GM18907 (cell line): ENCODE results near the gene RSPH1.

Source experiments
- ATAC-seq: cut with Tn5 transposase; IDR thresholded peaks from one replicate; pipeline ENCODE4 v1.9.1; 2021; ENCODE audit warnings: mild to moderate bottlenecking, moderate library complexity; ENCODE audit not compliant: unreplicated experiment

Gene RSPH1

DNA sequence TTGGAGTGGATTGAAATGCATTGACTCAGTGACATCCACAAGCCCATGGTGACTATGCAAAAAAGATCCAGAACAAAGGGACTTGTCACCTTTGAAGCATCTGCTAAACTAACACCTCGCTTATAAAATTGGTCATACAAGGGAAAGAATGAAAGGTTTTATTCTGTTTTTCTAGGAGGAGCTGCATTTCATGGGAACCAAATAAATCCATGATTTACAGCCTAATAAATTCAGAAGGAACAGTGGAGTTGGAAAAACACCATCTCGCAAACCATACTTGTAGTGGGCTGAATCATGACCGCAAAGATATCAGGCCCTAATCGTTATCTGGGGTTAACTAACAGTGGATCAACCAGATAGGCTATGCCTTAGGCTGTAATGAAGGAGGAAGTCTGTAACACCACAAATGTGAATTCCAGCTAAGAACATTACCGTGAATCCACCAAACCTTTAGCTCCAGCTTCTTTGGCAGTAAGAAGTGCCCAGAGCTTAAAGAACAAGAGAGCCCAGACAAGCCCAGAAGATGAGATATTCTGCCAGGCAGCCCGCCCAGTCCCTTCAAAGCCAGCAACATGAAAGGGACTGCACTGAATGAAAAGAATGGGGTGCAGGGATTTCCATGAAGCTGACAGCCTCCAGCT lies 27.4 kb downstream of the RSPH1 start:
- ATAC-seq, result no peak

DNA sequence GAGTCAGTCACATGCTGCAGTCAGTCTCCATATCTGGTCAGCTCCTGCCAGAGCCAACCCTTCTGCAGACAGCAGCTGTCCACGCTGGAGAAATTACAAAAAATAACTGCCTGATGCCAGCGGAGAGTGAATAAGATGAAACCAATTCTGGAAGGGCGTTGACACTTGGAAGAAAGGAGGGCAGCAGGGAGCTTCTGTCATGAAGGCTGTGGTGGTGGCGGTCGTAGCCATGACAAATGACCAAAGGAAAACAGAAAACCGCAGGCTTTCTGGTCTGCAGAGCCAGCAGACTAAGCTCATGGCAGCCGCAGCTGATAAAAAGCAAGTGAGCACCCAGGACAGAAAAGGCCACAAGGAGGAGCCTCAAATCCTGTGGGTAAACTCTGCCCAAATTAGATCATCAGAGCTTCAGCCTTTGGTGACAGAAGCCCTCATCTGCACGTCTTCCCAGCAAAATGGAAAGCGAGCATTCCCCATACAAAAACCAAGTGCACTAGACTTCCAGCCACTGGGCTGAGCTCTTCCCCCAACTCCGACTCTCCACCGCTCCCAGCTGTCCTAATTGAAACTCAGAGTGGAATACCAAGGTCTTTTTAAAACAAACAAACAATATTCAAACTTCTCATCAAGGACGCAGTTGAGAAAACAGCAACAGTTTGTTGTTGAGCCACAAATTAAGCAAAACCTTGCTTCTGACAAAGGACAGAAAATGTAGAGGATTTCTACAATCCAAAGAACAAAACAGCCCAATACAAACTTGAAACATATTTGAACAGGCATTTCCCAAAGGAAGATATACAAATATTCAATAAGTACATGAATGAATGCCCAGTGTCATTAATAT lies 28.7 kb downstream of the RSPH1 start:
- ATAC-seq, result no peak

DNA sequence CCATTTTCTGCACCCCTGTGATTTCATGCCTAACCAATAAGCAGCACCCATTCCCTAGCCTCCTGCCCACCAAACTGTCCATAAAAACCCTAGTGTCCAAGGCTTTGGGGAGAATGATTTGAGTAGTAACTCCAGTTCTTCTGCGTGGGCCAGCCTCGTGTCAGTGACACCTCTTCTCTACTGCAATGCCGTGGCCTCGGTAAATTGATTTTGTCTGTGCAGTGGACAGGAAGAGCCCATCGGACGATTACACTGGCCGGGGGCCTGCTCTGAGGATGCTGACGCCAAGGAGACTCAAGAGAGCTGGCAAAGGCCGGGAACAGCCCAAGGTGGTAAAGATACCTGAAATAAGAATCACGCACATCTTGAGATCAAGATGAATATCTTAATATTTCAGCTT lies 29.3 kb downstream of the RSPH1 start:
- ATAC-seq, result no peak

DNA sequence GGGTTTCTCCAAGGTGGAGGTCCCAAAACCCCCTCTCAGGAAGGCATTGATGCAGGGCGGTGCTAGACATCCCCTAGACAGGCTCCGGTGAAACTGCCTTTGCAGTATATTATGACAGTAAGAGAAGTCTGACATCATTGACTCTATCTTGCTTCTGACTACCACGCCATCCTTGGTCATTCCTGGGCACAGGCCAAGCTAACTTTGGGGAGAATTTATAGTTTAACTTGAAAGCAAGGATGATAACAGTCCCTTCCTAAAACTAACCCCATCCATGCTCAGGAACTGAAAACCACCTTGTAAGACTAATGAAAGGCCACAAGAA lies 30.3 kb downstream of the RSPH1 start:
- ATAC-seq, result no peak

- ATAC-seq, result peak; percentile 30
These were observed 30.8 kb downstream of the RSPH1 start for GRCh38 chr21:42465008-42465802.

DNA sequence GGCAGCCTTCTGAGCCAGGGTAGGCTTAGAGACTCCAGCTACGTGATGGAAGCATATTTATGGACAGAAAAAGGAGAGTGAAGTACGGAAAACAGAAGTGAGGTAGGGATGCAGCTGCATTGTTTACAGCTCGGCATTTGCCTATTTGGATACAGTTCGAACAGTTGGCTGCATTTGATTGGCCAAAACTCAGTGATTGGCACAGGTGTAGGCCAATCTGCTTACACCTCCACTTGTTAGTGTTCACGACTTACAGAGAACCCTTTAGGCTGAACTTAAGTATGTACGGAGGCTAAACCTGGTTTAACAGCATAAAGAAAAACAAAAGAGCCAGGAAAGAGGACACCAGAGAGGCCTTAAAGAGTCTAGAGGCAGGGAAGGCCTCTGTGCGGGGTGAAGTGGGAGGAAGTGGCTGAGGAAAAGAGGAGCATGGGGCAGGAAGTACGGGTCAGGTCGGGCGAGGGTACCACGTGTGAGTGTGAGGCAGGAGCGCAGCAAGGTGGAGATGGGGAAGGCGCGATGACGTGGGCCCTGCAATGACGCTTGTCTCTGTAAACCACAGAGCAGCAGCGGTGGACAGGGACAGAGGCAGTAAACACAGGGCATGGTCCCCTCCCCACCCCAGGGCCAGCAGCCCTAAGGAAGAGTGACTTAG lies 32.0 kb downstream of the RSPH1 start:
- ATAC-seq, result no peak

- peak; percentile 26 for ATAC-seq
These were observed 33.8 kb downstream of the RSPH1 start for GRCh38 chr21:42461881-42462877.

GRCh38 chr21:42461185-42461520 lies 34.9 kb downstream of the RSPH1 start:
- no peak for ATAC-seq

- ATAC-seq, result peak; percentile 42
These were observed 35.4 kb downstream of the RSPH1 start for GRCh38 chr21:42460391-42461184.

DNA sequence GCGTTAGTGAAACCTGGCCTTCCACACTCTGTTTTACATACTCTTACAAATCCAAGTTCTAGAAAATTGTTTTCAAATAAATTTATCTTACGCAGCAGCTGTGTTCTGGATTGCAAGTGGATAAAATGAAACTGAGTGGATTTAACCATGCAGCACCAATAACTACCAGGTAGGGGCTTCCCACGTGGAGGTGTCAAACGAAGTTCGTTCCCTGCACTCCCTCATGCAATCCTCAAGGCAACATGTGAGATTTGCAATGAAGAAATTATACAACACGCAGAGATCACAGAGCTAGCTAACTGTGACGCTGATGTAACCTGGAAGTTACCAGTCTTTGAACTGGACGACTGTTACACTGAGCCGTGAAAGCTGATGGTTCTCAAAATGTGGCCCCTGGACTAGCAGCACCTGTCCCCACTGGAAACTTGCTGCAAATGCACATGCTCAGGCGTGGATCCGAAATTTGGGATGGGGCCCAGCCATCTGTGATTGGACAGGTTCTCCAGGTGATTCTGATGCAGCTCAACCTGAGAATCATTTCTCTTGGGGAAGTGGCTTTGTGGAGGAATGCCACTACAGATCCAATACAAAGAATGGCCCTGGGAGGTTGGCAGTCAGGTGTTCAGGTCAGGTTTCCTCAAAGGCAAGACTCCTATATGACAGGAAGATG lies 36.3 kb downstream of the RSPH1 start:
- ATAC-seq, result no peak

- no peak for ATAC-seq
These were observed 37.0 kb downstream of the RSPH1 start for GRCh38 chr21:42459082-42459460.

DNA sequence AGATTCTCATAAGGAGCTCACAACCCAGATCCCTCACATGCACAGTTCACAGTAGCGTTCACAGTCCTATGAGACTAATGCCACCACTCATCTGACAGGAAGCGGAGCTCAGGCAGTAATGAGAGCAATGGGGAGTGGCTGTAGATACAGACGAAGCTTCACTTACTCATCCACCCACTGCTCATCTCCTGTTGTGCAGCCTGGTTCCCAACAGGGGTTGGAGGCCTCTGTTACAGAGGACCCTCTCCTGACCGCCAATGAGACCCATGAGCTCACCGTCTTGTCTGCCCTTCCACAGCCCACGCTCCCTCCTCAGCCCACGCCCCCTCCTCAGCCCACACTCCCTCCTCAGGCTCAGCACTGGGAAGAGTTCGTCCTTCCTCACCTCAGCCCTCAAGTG lies 39.6 kb downstream of the RSPH1 start:
- ATAC-seq, result no peak

DNA sequence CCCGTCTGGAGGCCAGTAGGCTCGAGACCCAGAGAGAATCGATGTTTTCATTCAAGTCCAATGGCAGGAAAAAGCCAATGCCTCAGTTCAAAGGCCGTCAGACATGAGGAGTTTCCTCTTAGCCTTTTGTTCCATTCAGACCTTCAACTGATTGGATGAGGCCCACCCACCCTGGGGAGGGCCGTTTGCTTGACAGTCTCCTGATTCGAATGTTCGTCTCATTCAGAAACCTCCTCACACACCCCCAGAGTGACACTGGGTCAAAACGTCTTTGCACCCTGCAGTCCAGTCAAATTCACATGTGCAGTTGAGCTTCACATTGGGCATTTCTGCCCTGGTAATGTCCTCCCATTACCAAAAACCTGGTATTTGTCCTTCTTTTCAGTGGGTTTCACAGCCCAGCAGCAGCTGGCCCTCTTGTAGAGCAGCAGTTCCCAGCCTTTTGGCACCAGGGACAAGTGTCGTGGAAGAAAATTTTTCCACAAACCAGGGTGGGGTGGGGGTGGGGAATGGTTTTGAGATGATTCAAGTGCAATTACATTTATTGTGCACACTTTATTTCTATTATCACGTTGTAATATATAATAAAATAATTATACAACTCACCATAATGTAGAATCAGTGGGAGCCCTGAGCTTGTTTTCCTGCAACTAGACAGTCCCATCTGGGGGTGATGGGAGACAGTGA lies 40.1 kb downstream of the RSPH1 start:
- no peak for ATAC-seq

GRCh38 chr21:42455196-42455595 lies 40.8 kb downstream of the RSPH1 start:
- no peak for ATAC-seq

DNA sequence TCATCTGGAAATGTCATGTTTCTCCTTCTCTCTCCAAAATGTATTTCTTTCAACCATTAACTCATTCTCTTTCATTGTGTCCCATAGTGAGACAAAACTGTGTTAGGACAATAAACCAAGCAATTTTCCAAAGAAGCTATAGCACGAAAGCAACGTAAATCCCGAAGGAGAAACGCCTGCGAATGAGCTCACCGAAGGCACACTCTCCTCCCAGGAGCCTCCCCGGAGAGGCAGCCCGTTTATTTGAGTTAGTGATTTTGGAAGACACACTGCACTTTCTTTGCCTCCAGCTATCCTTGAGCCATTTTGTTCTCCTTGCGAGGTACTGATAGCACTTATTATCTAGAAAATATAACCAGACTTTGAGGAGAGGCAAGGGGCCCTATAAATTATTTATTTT lies 41.2 kb downstream of the RSPH1 start:
- ATAC-seq, result no peak

DNA sequence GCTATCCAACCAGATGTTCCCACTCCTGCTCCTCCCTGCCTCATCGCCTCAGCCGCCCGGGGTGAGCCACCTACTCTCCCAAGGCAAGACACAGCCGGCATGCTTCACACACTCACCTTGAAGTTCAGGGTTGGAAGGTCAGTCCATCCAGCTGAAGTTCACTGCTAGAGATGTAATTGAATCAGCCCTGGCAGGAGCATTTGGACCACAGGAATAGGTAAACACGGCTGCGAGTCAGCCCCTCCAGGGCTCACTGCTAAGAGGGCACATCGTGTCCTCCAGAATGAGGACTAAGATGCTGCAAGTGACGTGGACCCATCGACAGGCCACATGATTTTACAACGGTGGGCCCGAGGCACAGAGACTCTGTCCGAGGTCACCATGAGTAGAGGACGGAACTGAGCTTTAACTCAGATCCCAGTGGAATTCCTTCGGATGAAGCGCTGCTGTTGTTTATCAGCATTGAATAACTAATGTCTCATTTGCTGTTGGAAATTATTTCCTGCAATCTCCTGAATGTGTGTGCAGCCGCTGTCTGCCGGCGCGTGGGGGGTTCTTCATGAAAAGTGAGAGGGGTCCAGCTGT lies 41.9 kb downstream of the RSPH1 start:
- no peak for ATAC-seq

GRCh38 chr21:42453224-42453985 lies 42.6 kb downstream of the RSPH1 start:
- no peak for ATAC-seq
